Osteocyte (in vitro differentiated cells): ENCODE results near the gene TRIM69. TPM values are rescaled to one million over a fixed set of nuclear protein-coding genes. Genes with fewer than 3 reads are reported as not detected.

Source experiments
- DNase-seq: peaks from one replicate; pipeline ENCODE4 v3.0.0; 2021; ENCODE audit warnings: mixed read lengths; ENCODE audit not compliant: unreplicated experiment; ENCODE audit errors: extremely low spot score
- H3K27ac Mint-ChIP-seq: one replicate; pipeline ENCODE4 v1.8.0; 2021; ENCODE audit warnings: mild to moderate bottlenecking, mixed read lengths; ENCODE audit not compliant: unreplicated experiment
- H3K27me3 Mint-ChIP-seq: one replicate; pipeline ENCODE4 v1.8.0; 2021; ENCODE audit warnings: mixed read lengths; ENCODE audit not compliant: unreplicated experiment
- H3K36me3 Mint-ChIP-seq: one replicate; pipeline ENCODE4 v1.8.0; 2021; ENCODE audit warnings: mixed read lengths; ENCODE audit not compliant: unreplicated experiment
- H3K4me1 Mint-ChIP-seq: one replicate; pipeline ENCODE4 v1.8.0; 2021; ENCODE audit warnings: mixed read lengths; ENCODE audit not compliant: unreplicated experiment
- H3K4me3 Mint-ChIP-seq: one replicate; pipeline ENCODE4 v1.8.0; 2021; ENCODE audit warnings: mild to moderate bottlenecking, moderate library complexity, mixed read lengths; ENCODE audit not compliant: unreplicated experiment
- H3K9me3 Mint-ChIP-seq: one replicate; pipeline ENCODE4 v1.8.0; 2021; ENCODE audit warnings: mixed read lengths; ENCODE audit not compliant: unreplicated experiment
- CTCF ChIP-seq: fragments of 200-600 bp; sonication (generic); IDR thresholded peaks from 2 replicates; pipeline ENCODE4 v1.5.0; 2021; ENCODE audit warnings: antibody characterized with exemption, mild to moderate bottlenecking, moderate library complexity
- total RNA-seq: library from RNA; stranded (reverse); gene quantifications from 2 replicates; pipeline ENCODE4 v1.2.1, GENCODE V29; 2021

TRIM69 gene
- total RNA-seq, 1 donor from 2014 or later: 13.6 TPM

DNA sequence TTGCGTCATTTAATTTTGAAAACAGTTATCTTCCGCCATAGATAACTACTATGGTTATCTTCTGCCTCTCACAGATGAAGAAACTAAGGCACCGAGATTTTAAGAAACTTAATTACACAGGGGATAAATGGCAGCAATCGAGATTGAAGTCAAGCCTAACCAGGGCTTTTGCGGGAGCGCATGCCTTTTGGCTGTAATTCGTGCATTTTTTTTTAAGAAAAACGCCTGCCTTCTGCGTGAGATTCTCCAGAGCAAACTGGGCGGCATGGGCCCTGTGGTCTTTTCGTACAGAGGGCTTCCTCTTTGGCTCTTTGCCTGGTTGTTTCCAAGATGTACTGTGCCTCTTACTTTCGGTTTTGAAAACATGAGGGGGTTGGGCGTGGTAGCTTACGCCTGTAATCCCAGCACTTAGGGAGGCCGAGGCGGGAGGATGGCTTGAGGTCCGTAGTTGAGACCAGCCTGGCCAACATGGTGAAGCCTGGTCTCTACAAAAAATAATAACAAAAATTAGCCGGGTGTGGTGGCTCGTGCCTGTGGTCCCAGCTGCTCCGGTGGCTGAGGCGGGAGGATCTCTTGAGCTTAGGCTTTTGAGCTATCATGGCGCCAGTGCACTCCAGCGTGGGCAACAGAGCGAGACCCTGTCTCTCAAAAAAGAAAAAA, 23.9 kb upstream of the TRIM69 start:
- no peak for DNase-seq
- no peak for TF ChIP-seq CTCF
- H3K9me3 Mint-ChIP-seq: no peaks in the 10 kb centered on the region
- H3K36me3 Mint-ChIP-seq: peaks cover 30% of the 10 kb centered on the region
- peaks cover 39% of the 10 kb centered on the region for H3K4me1 Mint-ChIP-seq
- H3K27me3 Mint-ChIP-seq: no peaks in the 10 kb centered on the region
- peak overlapping the region; percentile 92 for H3K4me3 Mint-ChIP-seq
- peak overlapping the region; percentile 100 for H3K27ac Mint-ChIP-seq

- peak overlapping the region; percentile 92 for H3K4me3 Mint-ChIP-seq
- TF ChIP-seq CTCF: peak; percentile 45
- peaks cover 38% of the 10 kb centered on the region for H3K36me3 Mint-ChIP-seq
- no peak for DNase-seq
- H3K4me1 Mint-ChIP-seq: peaks cover 39% of the 10 kb centered on the region
- H3K27me3 Mint-ChIP-seq: no peaks in the 10 kb centered on the region
- H3K27ac Mint-ChIP-seq: peak overlapping the region; percentile 100
- no peaks in the 10 kb centered on the region for H3K9me3 Mint-ChIP-seq
Observed at GRCh38 chr15:44713006-44713966, 23.0 kb upstream of the TRIM69 start.

- Mint-ChIP-seq H3K4me1 (peaks cover 33% of the 10 kb centered on the region), H3K9me3 (no peaks in the 10 kb centered on the region), H3K27me3 (no peaks in the 10 kb centered on the region), H3K27ac (no peak overlapping the region), H3K4me3 (no peak overlapping the region), H3K36me3 (peaks cover 50% of the 10 kb centered on the region)
- TF ChIP-seq CTCF: no peak
- no peak for DNase-seq
Observed at GRCh38 chr15:44715142-44715796, 21.1 kb upstream of the TRIM69 start.

DNA sequence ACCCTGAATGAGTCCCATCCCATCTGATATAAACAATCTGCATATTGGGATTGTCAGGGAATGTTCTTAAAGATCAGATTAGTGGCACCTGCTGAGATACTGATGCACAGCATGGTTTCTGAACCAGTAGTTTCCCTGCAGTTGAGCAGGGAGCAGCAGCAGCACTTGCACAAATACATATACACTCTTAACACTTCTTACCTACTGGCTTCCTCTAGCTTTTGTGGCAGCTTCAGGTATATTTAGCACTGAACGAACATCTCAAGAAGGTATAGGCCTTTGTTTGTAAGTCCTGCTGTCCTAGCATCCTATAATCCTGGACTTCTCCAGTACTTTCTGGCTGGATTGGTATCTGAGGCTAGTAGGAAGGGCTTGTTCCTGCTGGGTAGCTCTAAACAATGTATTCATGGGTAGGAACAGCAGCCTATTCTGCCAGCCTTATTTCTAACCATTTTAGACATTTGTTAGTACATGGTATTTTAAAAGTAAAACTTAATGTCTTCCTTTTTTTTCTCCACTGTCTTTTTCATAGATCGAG, 20.5 kb upstream of the TRIM69 start:
- no peak for DNase-seq
- no peak overlapping the region for H3K4me3 Mint-ChIP-seq
- peaks cover 30% of the 10 kb centered on the region for H3K4me1 Mint-ChIP-seq
- H3K9me3 Mint-ChIP-seq: no peaks in the 10 kb centered on the region
- H3K27ac Mint-ChIP-seq: no peak overlapping the region
- no peak for TF ChIP-seq CTCF
- H3K36me3 Mint-ChIP-seq: peaks cover 50% of the 10 kb centered on the region
- H3K27me3 Mint-ChIP-seq: no peaks in the 10 kb centered on the region
